Heart left ventricle (tissue), 13 donors: ENCODE measurements around the gene COL4A6.

Experiments used
- POLR2A ChIP-seq, 2 donors: fragments of 450-650 bp; IDR thresholded peaks; one replicate each; pipeline ENCODE4 v1.6.1; 2017; ENCODE audit warnings: antibody characterized with exemption in 2 of 2, mild to moderate bottlenecking in 2 of 2, moderate library complexity in 2 of 2
- TF ChIP-seq, protein P1 (sequence below), 12 donors: fragments of 200-600 bp; sonication (generic) in 4 of 12; IDR thresholded peaks; one replicate each; pipeline versions ENCODE4 v1.5.0 to v1.8.0; 2018 to 2022; ENCODE audit warnings: antibody characterized with exemption in 12 of 12, mild to moderate bottlenecking in 5 of 12
- donor health status: ischemic (EF 13 %, LVEDD 7.1; RV severe dilation, severe dysfunction).
- donor health status: DM: no; HTN: yes; CAD: no.
- donor health status: DM: no; HTN: no; CAD: no.
- donor health status: ischemic (EF 25% LVEDD 6.9; RV normal size, moderate dysfunction).
- donor health status: ischemic (EF 25% LVEDD 5.7; RV mildly dilated, moderate dysfunction).
- donor health status: ischemic (EF 35%, LVEDD 5.7; RV mildly dilated, moderate dysfunction).
- donor health status: nonischemic (EF 11% LVEDD 7.7; RV severe dilation, severe dysfunction).
- donor health status: DM: yes; HTN: yes; CAD: no.
- donor health status: PGD.
- donor health status: ischemic (EF 29% LVEDD 5.4; RV normal size, mild dysfunction).
- donor health status: nonischemic (EF 23%, LVEDD 6.1; RV moderate dilation, normal function).

DNA sequence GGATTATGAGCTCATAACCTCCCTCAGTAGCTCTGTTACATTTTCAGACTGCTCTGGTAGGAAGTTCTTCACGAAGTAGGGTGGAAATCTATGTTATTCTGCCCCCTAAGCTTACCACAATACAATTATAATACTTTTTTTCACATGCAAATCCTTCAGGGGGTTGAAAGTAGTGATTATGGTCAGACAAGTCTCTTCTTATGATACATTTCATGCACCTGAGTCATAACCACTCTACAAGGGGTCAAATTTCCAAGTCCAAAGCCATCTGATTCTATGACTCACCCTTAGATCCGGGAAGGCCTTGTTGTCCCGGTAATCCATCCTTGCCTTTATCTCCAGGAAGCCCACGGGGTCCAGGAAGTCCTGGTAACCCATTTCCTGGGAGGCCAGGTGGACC, 251.4 kb downstream of the COL4A6 start:
- no peak for TF ChIP-seq POLR2A (IDR thresholded peaks at IDR 0.05)
- TF ChIP-seq, protein P1, sequence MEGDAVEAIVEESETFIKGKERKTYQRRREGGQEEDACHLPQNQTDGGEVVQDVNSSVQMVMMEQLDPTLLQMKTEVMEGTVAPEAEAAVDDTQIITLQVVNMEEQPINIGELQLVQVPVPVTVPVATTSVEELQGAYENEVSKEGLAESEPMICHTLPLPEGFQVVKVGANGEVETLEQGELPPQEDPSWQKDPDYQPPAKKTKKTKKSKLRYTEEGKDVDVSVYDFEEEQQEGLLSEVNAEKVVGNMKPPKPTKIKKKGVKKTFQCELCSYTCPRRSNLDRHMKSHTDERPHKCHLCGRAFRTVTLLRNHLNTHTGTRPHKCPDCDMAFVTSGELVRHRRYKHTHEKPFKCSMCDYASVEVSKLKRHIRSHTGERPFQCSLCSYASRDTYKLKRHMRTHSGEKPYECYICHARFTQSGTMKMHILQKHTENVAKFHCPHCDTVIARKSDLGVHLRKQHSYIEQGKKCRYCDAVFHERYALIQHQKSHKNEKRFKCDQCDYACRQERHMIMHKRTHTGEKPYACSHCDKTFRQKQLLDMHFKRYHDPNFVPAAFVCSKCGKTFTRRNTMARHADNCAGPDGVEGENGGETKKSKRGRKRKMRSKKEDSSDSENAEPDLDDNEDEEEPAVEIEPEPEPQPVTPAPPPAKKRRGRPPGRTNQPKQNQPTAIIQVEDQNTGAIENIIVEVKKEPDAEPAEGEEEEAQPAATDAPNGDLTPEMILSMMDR (IDR thresholded peaks at IDR 0.05) = no peak
